ENCODE results near the gene ROBO1. TPM values are rescaled to one million over a fixed set of nuclear protein-coding genes. Genes with fewer than 3 reads are reported as not detected.

ROBO1 gene
- total RNA-seq, 2 experiments from 2014 or later = 8.6 to 9.0 TPM

GRCh38 chr3:78844307-78844706, 923.5 kb downstream of the ROBO1 start:
- Mint-ChIP-seq H3K4me3 (no peak overlapping the region), H3K27me3 (no peaks in the 10 kb centered on the region), H3K4me1 (ENCODE audit: low read depth) (no peaks in the 10 kb centered on the region), H3K27ac (no peak overlapping the region), H3K9me3 (peaks cover 3% of the 10 kb centered on the region), H3K36me3 (ENCODE audit: low read depth) (no peaks in the 10 kb centered on the region)
- no peak for DNase-seq
- no peak for ATAC-seq
- intact Hi-C loops (cut with micrococcal nuclease) = no loop called here
- no peak for TF ChIP-seq CTCF (IDR thresholded peaks at IDR 0.05)
- ChIA-PET CTCF (no interaction called here), POLR2A (no interaction called here)

GRCh38 chr3:78839693-78840092, 928.1 kb downstream of the ROBO1 start:
- POLR2A ChIA-PET = no interaction called here
- DNase-seq (no peak), ATAC-seq (no peak)
- intact Hi-C loops (cut with micrococcal nuclease) = no loop called here
- Mint-ChIP-seq H3K27me3 (no peaks in the 10 kb centered on the region), H3K9me3 (peaks cover 6% of the 10 kb centered on the region), H3K4me1 (ENCODE audit: low read depth) (no peaks in the 10 kb centered on the region), H3K4me3 (no peak overlapping the region), H3K27ac (no peak overlapping the region), H3K36me3 (ENCODE audit: low read depth) (no peaks in the 10 kb centered on the region)
- CTCF ChIA-PET = no interaction called here
- no peak for TF ChIP-seq CTCF (IDR thresholded peaks at IDR 0.05)

- ChIA-PET CTCF (no interaction called here), POLR2A (no interaction called here)
- Mint-ChIP-seq H3K4me1 (ENCODE audit: low read depth) (no peaks in the 10 kb centered on the region), H3K4me3 (no peak overlapping the region), H3K36me3 (ENCODE audit: low read depth) (no peaks in the 10 kb centered on the region), H3K27ac (no peak overlapping the region), H3K27me3 (no peaks in the 10 kb centered on the region), H3K9me3 (peaks cover 6% of the 10 kb centered on the region)
- intact Hi-C loops (cut with micrococcal nuclease) = no loop called here
- DNase-seq (no peak), ATAC-seq (no peak)
- no peak for TF ChIP-seq CTCF (IDR thresholded peaks at IDR 0.05)
These were observed 929.4 kb downstream of the ROBO1 start for GRCh38 chr3:78838362-78838761.

GRCh38 chr3:78834910-78835309, 932.9 kb downstream of the ROBO1 start:
- ATAC-seq (no peak), DNase-seq (no peak)
- Mint-ChIP-seq H3K27me3 (no peaks in the 10 kb centered on the region), H3K27ac (no peak overlapping the region), H3K4me1 (ENCODE audit: low read depth) (no peaks in the 10 kb centered on the region), H3K9me3 (peaks cover 12% of the 10 kb centered on the region), H3K4me3 (no peak overlapping the region), H3K36me3 (ENCODE audit: low read depth) (peaks cover 4% of the 10 kb centered on the region)
- intact Hi-C loops (cut with micrococcal nuclease) = no loop called here
- POLR2A ChIA-PET = no interaction called here
- no peak for TF ChIP-seq CTCF (IDR thresholded peaks at IDR 0.05)
- CTCF ChIA-PET = no interaction called here

- POLR2A ChIA-PET = interaction anchor here (1.4 kb wide), 1 partner anchor 186 kb away, joined by 3 read pairs; no protein-coding TSS in a partner anchor
- no peak overlapping the region for H3K27ac Mint-ChIP-seq
- no peaks in the 10 kb centered on the region for H3K4me1 Mint-ChIP-seq (ENCODE audit: low read depth)
- H3K36me3 Mint-ChIP-seq (ENCODE audit: low read depth) = peaks cover 4% of the 10 kb centered on the region
- H3K9me3 Mint-ChIP-seq = peaks cover 6% of the 10 kb centered on the region
- no peak for TF ChIP-seq CTCF (IDR thresholded peaks at IDR 0.05)
- intact Hi-C loops (cut with micrococcal nuclease) = no loop called here
- H3K27me3 Mint-ChIP-seq = no peaks in the 10 kb centered on the region
- ATAC-seq (no peak), DNase-seq (no peak)
- CTCF ChIA-PET = no interaction called here
- no peak overlapping the region for H3K4me3 Mint-ChIP-seq
These were observed 935.0 kb downstream of the ROBO1 start for GRCh38 chr3:78832785-78833204.

All from activated CD8-positive, alpha-beta T cell treated with anti-CD3 and anti-CD28 coated beads for 36 hours (primary cell).